HCT116 (cell line): ENCODE measurements around the gene CYP2U1. TPM values are rescaled to one million over a fixed set of nuclear protein-coding genes. Genes with fewer than 3 reads are reported as not detected.

ENCODE experiments used
- ATAC-seq: fragments of 200-7000 bp; cut with Tn5 transposase; 2 replicates; pipeline ENCODE4 v1.9.1; 2020; ENCODE audit warnings: mild to moderate bottlenecking, moderate library complexity
- BruUV-seq: library from RNA; stranded (reverse); fragments of 400-500 nt; replicated peaks from 2 replicates; lab custom pipeline; 2021; lab: Mats Ljungman, UMichigan
- CTCF ChIA-PET: fragments of 300-600 bp; sonication (Branson Sonifier 250); formaldehyde crosslinking; loops from one replicate; lab custom pipeline; 2021; ENCODE audit warnings: antibody characterized with exemption; lab: Charles Lee
- POLR2A ChIA-PET: fragments of 300-600, 350-600 bp; sonication (Branson Sonifier 250); formaldehyde crosslinking; loops from one replicate; lab custom pipeline; 2021; ENCODE audit warnings: antibody characterized with exemption; lab: Charles Lee
- RAD21 ChIA-PET, 2 experiments: fragments of 300-600 bp; sonication (Branson Sonifier 250); formaldehyde crosslinking; loops; one replicate each; lab custom pipeline; 2023; ENCODE audit warnings: low total read pairs in 2 of 2; ENCODE audit not compliant: uncharacterized antibody in 2 of 2, unreplicated experiment in 2 of 2, low non-redundant PET in 1 of 2; lab: Charles Lee
- DNase-seq: peaks from one replicate; pipeline ENCODE4 v3.0.0-alpha.2; 2010; ENCODE audit warnings: low read depth, low spot score
- H2AFZ ChIP-seq: fragments of 200-600 bp; shearing (Covaris generic), sonication (generic); 2 replicates; pipeline ENCODE4 v1.6.1; 2017; ENCODE audit warnings: low read depth, mixed run types, mixed read lengths, antibody characterized with exemption, low read length; ENCODE audit not compliant: poor library complexity, severe bottlenecking
- H3K27ac ChIP-seq: 2 replicates; pipeline ENCODE4 v1.5.1; 2012; ENCODE audit warnings: low read depth, low read length
- H3K27me3 ChIP-seq: fragments of 200-600 bp; sonication (generic); 2 replicates; pipeline ENCODE4 v1.6.1; 2016; ENCODE audit warnings: mixed run types, low read length, mixed read lengths; ENCODE audit not compliant: insufficient read depth
- H3K36me3 ChIP-seq, 2 experiments: fragments of 200-500 bp in 1 of 2; fragments of 200-600 bp in 1 of 2; sonication (Bioruptor generic) in 1 of 2; sonication (generic) in 1 of 2; 2 replicates each; pipeline versions ENCODE4 v1.5.1 to v1.6.1; 2014 to 2016; ENCODE audit warnings: low read length in 2 of 2, inconsistent platforms in 1 of 2, mixed read lengths in 1 of 2, mixed run types in 1 of 2; ENCODE audit not compliant: insufficient read depth in 2 of 2, control insufficient read depth in 1 of 2
- H3K4me1 ChIP-seq, 2 experiments: fragments of 200-600 bp in 1 of 2; sonication (generic) in 1 of 2; 2 replicates each; pipeline versions ENCODE4 v1.5.1 to v1.6.1; 2012 to 2017; ENCODE audit warnings: low read length in 2 of 2, inconsistent platforms in 1 of 2, mild to moderate bottlenecking in 1 of 2, mixed read lengths in 1 of 2, mixed run types in 1 of 2, moderate library complexity in 1 of 2; ENCODE audit not compliant: insufficient read depth in 2 of 2, control insufficient read depth in 1 of 2
- H3K4me2 ChIP-seq: fragments of 200-600 bp; sonication (generic); 2 replicates; pipeline ENCODE4 v1.6.1; 2017; ENCODE audit warnings: mixed run types, low read length, mixed read lengths
- H3K4me3 ChIP-seq, 2 experiments: fragments of 200-600 bp in 1 of 2; sonication (generic) in 1 of 2; replicated peaks in 1 of 2; 2 replicates each; pipeline ENCODE4 v1.5.1; 2011 to 2016; ENCODE audit warnings: low read length in 2 of 2, control low read depth in 1 of 2, low read depth in 1 of 2, mild to moderate bottlenecking in 1 of 2, mixed read lengths in 1 of 2, mixed run types in 1 of 2
- H3K79me2 ChIP-seq: fragments of 200-600 bp; sonication (generic); 2 replicates; pipeline ENCODE4 v1.6.1; 2017; ENCODE audit warnings: mild to moderate bottlenecking, mixed run types, low read length, moderate library complexity, mixed read lengths; ENCODE audit not compliant: insufficient read depth
- H3K9ac ChIP-seq: fragments of 200-600 bp; sonication (generic); 2 replicates; pipeline ENCODE4 v1.6.1; 2016; ENCODE audit warnings: low read length, mixed read lengths
- H3K9me2 ChIP-seq: fragments of 200-600 bp; sonication (generic), shearing (Covaris generic); 2 replicates; pipeline ENCODE4 v1.6.1; 2017; ENCODE audit warnings: mixed run types, mild to moderate bottlenecking, moderate library complexity; ENCODE audit not compliant: insufficient read depth
- H3K9me3 ChIP-seq, 2 experiments: fragments of 200-500 bp in 1 of 2; fragments of 200-600 bp in 1 of 2; sonication (Bioruptor generic) in 1 of 2; sonication (generic) in 1 of 2; 2 replicates each; pipeline ENCODE4 v1.6.1; 2014 to 2017; ENCODE audit warnings: low read length in 2 of 2, mixed read lengths in 2 of 2, inconsistent platforms in 1 of 2, low read depth in 1 of 2, mild to moderate bottlenecking in 1 of 2, mixed run types in 1 of 2, moderate library complexity in 1 of 2; ENCODE audit not compliant: control insufficient read depth in 1 of 2, insufficient read depth in 1 of 2
- H4K20me1 ChIP-seq: fragments of 200-600 bp; sonication (generic), shearing (Covaris generic); 2 replicates; pipeline ENCODE4 v1.6.1; 2017; ENCODE audit warnings: mixed run types, mild to moderate bottlenecking, moderate library complexity; ENCODE audit not compliant: insufficient read depth
- ATF3 ChIP-seq: IDR thresholded peaks from 2 replicates; pipeline ENCODE4 v1.6.1; 2012
- CBX3 ChIP-seq: IDR thresholded peaks from 2 replicates; pipeline ENCODE4 v1.6.1; 2012; ENCODE audit warnings: low read depth
- CEBPB ChIP-seq: IDR thresholded peaks from 2 replicates; pipeline ENCODE4 v1.6.1; 2012; ENCODE audit warnings: low read depth
- CTCF ChIP-seq, 3 experiments: fragments of 200-600 bp in 1 of 3; sonication (generic) in 1 of 3; IDR thresholded peaks in 2 of 3; conservative IDR thresholded peaks in 1 of 3; 2 replicates each; pipeline ENCODE4 v1.5.1; 2012 to 2017; ENCODE audit warnings: low read depth in 2 of 3, low read length in 2 of 3, antibody characterized with exemption in 1 of 3, borderline replicate concordance in 1 of 3, control low read depth in 1 of 3, mild to moderate bottlenecking in 1 of 3, mixed read lengths in 1 of 3, mixed run types in 1 of 3, moderate library complexity in 1 of 3; ENCODE audit not compliant: insufficient read depth in 1 of 3
- EGR1 ChIP-seq: IDR thresholded peaks from 2 replicates; pipeline ENCODE4 v1.6.1; 2012; ENCODE audit warnings: low read depth
- EZH2 ChIP-seq: fragments of 200-600 bp; sonication (generic); IDR thresholded peaks from 2 replicates; pipeline ENCODE4 v1.6.1; 2017; ENCODE audit warnings: antibody characterized with exemption, mixed run types
- EZH2phosphoT487 ChIP-seq: fragments of 200-600 bp; IDR thresholded peaks from 2 replicates; pipeline ENCODE4 v1.6.1; 2018; ENCODE audit warnings: antibody characterized with exemption, borderline replicate concordance
- POLR2A ChIP-seq: IDR thresholded peaks from 2 replicates; pipeline ENCODE4 v1.7.0; 2011; ENCODE audit warnings: borderline replicate concordance; ENCODE audit not compliant: insufficient read depth, insufficient read length; ENCODE audit errors: extremely low read depth
- POLR2AphosphoS5 ChIP-seq: IDR thresholded peaks from 2 replicates; pipeline ENCODE4 v1.6.1; 2011; ENCODE audit warnings: mild to moderate bottlenecking, low read depth, low read length, moderate library complexity
- RAD21 ChIP-seq: IDR thresholded peaks from 2 replicates; pipeline ENCODE4 v1.6.1; 2012; ENCODE audit warnings: low read depth, mild to moderate bottlenecking
- REST ChIP-seq: IDR thresholded peaks from 2 replicates; pipeline ENCODE4 v1.6.1; 2012; ENCODE audit warnings: low read depth
- SRF ChIP-seq: IDR thresholded peaks from 2 replicates; pipeline ENCODE4 v1.6.1; 2012; ENCODE audit warnings: low read depth
- TCF7L2 ChIP-seq: IDR thresholded peaks from 2 replicates; pipeline ENCODE4 v1.7.0; 2011; ENCODE audit warnings: borderline replicate concordance, inconsistent platforms; ENCODE audit not compliant: insufficient read depth, insufficient read length; ENCODE audit errors: extremely low read depth
- ZFX ChIP-seq: fragments of 450-650 bp; IDR thresholded peaks from 2 replicates; pipeline ENCODE4 v1.6.1; 2017
- ZNF274 ChIP-seq: fragments of 200-500 bp; sonication (Bioruptor generic); IDR thresholded peaks from 2 replicates; pipeline ENCODE4 v1.6.1; 2014; ENCODE audit warnings: mild to moderate bottlenecking, low read depth, low read length, inconsistent platforms
- intact Hi-C: fragments of 100-400 bp; cut with micrococcal nuclease; formaldehyde crosslinking; loops from 2 replicates; pipeline ENCODE4 v1.10.0; 2022
- total RNA-seq: library from RNA; stranded (reverse); gene quantifications from one replicate; pipeline ENCODE4 v1.2.1, GENCODE V29; 2021; ENCODE audit not compliant: unreplicated experiment

The CYP2U1 gene
- total RNA-seq, 1 experiment from 2014 or later, result 4.0 TPM

GRCh38 chr4:107956011-107956410 lies 24.7 kb downstream of the CYP2U1 start:
- H3K4me2 ChIP-seq, result no peak overlapping the region
- no peak for DNase-seq

GRCh38 chr4:107966903-107967302 lies 35.6 kb downstream of the CYP2U1 start:
- BruUV-seq, result no TSS peak
- Histone ChIP-seq H3K9ac (no peak overlapping the region), H3K9me3 (no peaks in the 10 kb centered on the region), H3K4me1 (no peaks in the 10 kb centered on the region), H3K4me3 (no peak overlapping the region), H3K79me2 (no peaks in the 10 kb centered on the region), H3K4me2 (no peak overlapping the region), H3K27ac (no peak overlapping the region), H3K27me3 (no peaks in the 10 kb centered on the region), H2AFZ (no peak overlapping the region), H3K36me3 (no peaks in the 10 kb centered on the region), H3K9me2 (no peaks in the 10 kb centered on the region), H4K20me1 (no peaks in the 10 kb centered on the region)
- no peak for DNase-seq
- POLR2A ChIA-PET, result no interaction called here
- no peak for ATAC-seq
- intact Hi-C loops, result no loop called here
- CTCF ChIA-PET, result no interaction called here
- RAD21 ChIA-PET, result no interaction called here
- TF ChIP-seq EGR1, result no peak
- no peak for TF ChIP-seq REST
- no peak for TF ChIP-seq CBX3
- TF ChIP-seq ZFX, result no peak
- TF ChIP-seq RAD21, result no peak
- TF ChIP-seq SRF, result no peak
- no peak for TF ChIP-seq CTCF (IDR thresholded peaks at IDR 0.05 in 2 of 3, conservative IDR thresholded peaks at IDR 0.05 in 1 of 3; ENCODE audit: borderline replicate concordance in 1 of 3, insufficient read depth in 1 of 3, low read depth in 2 of 3, low read length in 2 of 3)
- no peak for TF ChIP-seq ATF3
- TF ChIP-seq POLR2AphosphoS5, result no peak
- TF ChIP-seq TCF7L2, result no peak
- TF ChIP-seq EZH2, result no peak
- TF ChIP-seq ZNF274, result no peak
- TF ChIP-seq POLR2A, result no peak
- TF ChIP-seq CEBPB, result no peak

More at GRCh38 chr4:107956011-107956410, 24.7 kb downstream of the CYP2U1 start:
- Histone ChIP-seq H3K36me3 (no peaks in the 10 kb centered on the region), H3K9me3 (0 out of 4 replicates have a peak, but pooled peaks cover 0 to 3% of the 10 kb centered on the region in 2 experiments), H4K20me1 (no peaks in the 10 kb centered on the region), H3K9ac (no peak overlapping the region), H3K4me1 (no peaks in the 10 kb centered on the region), H3K9me2 (no peaks in the 10 kb centered on the region), H3K27me3 (no peaks in the 10 kb centered on the region), H3K79me2 (no peaks in the 10 kb centered on the region), H2AFZ (no peak overlapping the region), H3K27ac (no peak overlapping the region), H3K4me3 (no peak overlapping the region)
- ChIA-PET RAD21 (no interaction called here), CTCF (no interaction called here), POLR2A (no interaction called here)
- intact Hi-C loops, result no loop called here
- ATAC-seq, result no peak
- no TSS peak for BruUV-seq
- no peak for TF ChIP-seq EZH2phosphoT487
